HG02943 (cell line): ENCODE measurements around the gene CCDC106.

Experiments used
- ATAC-seq: cut with Tn5 transposase; IDR thresholded peaks from one replicate; pipeline ENCODE4 v1.9.1; 2021; ENCODE audit warnings: mild to moderate bottlenecking, low read depth, moderate library complexity; ENCODE audit not compliant: unreplicated experiment

CCDC106 gene

GRCh38 chr19:55649268-55650125, 1.5 kb downstream of the CCDC106 start:
- no peak for ATAC-seq

- ATAC-seq = no peak
Measured at GRCh38 chr19:55650126-55650557, 2.1 kb downstream of the CCDC106 start.

GRCh38 chr19:55650602-55651230, 2.7 kb downstream of the CCDC106 start:
- ATAC-seq = no peak

- no peak for ATAC-seq
Measured at GRCh38 chr19:55651236-55651635, 3.2 kb downstream of the CCDC106 start.

GRCh38 chr19:55652311-55653128, 4.5 kb downstream of the CCDC106 start:
- no peak for ATAC-seq

- peak; percentile 39 for ATAC-seq
Measured at GRCh38 chr19:55653651-55654322, 5.8 kb downstream of the CCDC106 start.

GRCh38 chr19:55654323-55654867, 6.4 kb downstream of the CCDC106 start:
- peak; percentile 64 for ATAC-seq

- ATAC-seq = peak; percentile 30
Measured at GRCh38 chr19:55654868-55655647, 7.0 kb downstream of the CCDC106 start, which contains the start of gene U2AF2. U2AF2 (plus strand) TSS chr19:55655035; CDS start chr19:55655105, 70 bp downstream.

- no peak for ATAC-seq
Measured at GRCh38 chr19:55655648-55656040, 7.6 kb downstream of the CCDC106 start.

GRCh38 chr19:55656552-55656951, 8.5 kb downstream of the CCDC106 start:
- no peak for ATAC-seq

- ATAC-seq = no peak
Measured at GRCh38 chr19:55656988-55657747, 9.2 kb downstream of the CCDC106 start.

GRCh38 chr19:55658846-55659459, 10.9 kb downstream of the CCDC106 start:
- ATAC-seq = no peak

- no peak for ATAC-seq
Measured at GRCh38 chr19:55659822-55660221, 11.8 kb downstream of the CCDC106 start.

- no peak for ATAC-seq
Measured at GRCh38 chr19:55660404-55660803, 12.4 kb downstream of the CCDC106 start.

GRCh38 chr19:55660991-55661390, 13.0 kb downstream of the CCDC106 start:
- ATAC-seq = no peak

- no peak for ATAC-seq
Measured at GRCh38 chr19:55661826-55662225, 13.8 kb downstream of the CCDC106 start.

GRCh38 chr19:55663846-55664536, 16.0 kb downstream of the CCDC106 start:
- ATAC-seq = no peak
